HG03520 (cell line): ENCODE measurements around the gene PPM1F.
"Not testable (repeated sequence)": the region's sequence is repeated elsewhere in the genome, so short reads cannot be mapped to it uniquely, and the experiment has no call there.

Source experiments
- ATAC-seq: cut with Tn5 transposase; IDR thresholded peaks from one replicate; pipeline ENCODE4 v1.9.1; 2021; ENCODE audit warnings: mild to moderate bottlenecking, moderate library complexity; ENCODE audit not compliant: unreplicated experiment

The PPM1F gene

DNA sequence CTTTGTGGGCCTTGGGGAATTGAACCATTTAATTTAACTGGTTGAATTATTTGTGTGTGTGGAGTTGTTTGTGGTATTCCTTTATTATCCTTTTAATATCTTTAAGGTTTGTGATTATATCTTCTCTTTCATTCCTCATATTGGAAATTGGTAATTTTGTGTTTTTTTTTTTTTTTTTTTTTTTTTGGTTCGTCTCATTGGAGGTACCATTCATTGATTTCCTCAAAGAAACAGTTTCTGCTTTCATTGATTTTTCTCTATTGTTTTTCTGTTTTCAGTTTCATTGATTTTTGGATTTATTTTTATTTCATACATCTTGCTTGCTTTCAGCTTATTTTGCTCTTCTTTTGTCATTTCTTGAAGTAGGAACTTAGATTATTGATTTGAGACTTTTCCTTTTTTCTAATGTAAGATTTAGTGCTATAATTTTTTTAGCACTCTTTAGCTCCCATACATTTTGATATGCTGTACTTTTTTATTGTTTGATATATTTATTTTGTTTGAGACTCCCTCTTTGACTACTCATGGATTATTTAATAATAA lies 54.2 kb downstream of the PPM1F start:
- ATAC-seq: no peak

DNA sequence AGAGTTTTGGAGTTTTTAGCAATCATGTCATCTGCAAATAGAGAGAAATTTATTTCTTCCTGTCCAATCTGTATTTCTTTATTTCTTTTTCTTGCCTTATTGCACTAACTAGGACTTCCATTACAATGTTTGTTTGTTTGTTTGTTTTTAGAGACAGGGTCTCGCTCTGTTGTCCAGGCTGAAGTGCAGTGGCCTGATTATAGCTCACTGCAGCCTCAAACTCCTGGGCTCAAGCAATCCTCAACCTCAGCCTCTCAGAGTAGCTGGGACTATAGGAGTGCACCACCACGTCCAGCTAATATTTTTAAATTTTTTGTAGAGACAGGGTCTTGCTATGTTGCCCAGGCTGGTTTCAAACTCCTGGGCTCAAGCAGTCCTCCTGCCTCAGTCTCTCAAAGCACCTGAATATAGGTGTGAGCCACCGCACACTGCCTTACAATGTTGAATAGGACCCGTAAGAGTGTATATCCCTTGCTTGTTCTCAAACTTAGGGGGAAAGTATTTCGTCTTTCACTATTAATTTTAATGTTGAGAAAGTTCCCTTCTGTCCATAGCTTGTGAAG lies 55.6 kb downstream of the PPM1F start:
- no peak for ATAC-seq

DNA sequence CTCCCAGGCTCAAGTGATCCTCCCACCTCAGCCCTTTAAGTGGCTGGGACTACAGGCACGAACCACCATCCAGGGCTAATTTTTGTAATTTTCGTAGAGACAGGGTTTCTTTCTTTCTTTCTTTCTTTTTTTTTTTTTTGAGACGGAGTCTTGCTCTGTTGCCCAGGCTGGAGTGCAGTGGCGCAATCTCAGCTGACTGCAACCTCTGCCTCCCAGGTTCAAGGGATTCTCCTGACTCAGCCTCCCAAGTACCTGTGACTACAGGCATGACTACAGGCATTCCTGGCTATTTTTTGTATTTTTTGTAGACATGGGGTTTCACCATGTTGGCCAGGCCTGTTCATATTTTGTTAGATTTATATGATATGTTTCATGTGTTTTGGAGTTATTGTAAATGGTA lies 56.4 kb downstream of the PPM1F start:
- ATAC-seq: not testable (repeated sequence)

DNA sequence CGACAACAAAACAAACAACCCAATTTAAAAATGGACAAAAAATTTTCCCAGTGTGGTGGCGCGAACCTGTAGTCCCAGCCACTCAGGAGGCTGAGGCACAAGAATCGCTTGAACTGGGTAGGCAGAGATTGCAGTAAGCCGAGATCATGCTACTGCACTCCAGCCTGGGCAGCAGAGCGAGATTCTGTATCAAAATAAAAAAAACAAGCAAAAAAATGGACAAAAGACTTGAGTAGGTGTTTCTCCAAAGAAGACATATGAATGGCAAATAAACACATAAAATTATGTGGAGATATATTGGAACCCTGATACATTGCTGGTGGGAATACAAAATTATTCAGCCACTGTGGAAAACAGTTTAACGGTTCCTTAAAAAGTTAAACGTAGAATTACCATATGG lies 57.8 kb downstream of the PPM1F start:
- no peak for ATAC-seq

- ATAC-seq: no peak
Measured at GRCh38 chr22:21889251-21889990, 63.2 kb downstream of the PPM1F start.

- no peak for ATAC-seq
Measured at GRCh38 chr22:21887841-21888240, 64.8 kb downstream of the PPM1F start.

- ATAC-seq: not testable (repeated sequence)
Measured at GRCh38 chr22:21883930-21884329, 68.7 kb downstream of the PPM1F start.

DNA sequence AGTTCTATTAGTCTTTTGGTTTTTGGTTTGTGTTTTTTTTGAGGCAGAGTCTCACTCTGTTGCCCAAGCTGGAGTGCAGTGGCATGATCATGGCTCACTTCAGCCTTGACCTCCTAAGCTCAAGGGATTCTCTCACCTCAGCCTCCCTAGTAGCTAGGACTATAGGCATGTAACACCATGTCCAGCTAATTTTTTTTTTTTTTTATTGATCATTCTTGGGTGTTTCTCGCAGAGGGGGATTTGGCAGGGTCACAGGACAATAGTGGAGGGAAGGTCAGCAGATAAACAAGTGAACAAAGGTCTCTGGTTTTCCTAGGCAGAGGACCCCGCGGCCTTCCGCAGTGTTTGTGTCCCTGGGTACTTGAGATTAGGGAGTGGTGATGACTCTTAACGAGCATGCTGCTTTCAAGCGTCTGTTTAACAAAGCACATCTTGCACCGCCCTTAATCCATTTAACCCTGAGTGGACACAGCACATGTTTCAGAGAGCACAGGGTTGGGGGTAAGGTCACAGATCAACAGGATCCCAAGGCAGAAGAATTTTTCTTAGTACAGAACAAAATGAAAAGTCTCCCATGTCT lies 69.8 kb downstream of the PPM1F start:
- not testable (repeated sequence) for ATAC-seq

GRCh38 chr22:21881841-21882753 lies 70.6 kb downstream of the PPM1F start:
- no peak for ATAC-seq

DNA sequence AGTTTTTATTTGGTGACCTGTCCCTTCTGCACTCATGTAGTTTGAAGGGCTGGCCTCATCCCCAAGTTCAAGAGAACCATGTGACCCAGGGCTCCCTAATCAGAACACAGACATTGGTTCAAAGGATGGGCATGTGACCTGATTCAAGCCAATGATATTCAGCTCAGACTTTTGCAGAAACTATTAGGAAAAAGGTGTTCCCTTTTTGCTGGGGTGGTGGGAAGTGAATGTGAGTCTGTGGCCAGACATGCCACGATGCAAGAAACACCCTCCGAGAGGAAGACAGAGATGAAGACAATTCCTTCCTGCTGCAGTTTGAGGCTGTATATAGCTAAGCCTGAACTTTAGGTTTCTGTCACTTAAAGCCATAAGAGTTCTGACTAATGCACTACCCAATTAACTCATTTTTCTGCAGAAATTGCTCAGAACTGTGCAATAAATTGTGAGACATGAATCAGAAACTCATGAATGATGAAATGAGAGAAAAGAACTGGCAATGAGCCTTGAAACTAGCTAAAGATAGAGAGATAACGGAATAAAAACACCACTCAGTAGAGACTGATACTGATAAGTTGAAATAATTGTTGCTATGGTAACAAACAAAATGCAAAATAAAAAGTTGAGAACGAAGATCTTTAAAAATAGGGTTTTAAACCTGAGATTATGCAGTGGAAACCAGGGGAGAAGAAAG lies 76.0 kb downstream of the PPM1F start:
- ATAC-seq: no peak

- ATAC-seq: not testable (repeated sequence)
Measured at GRCh38 chr22:21874953-21875352, 77.7 kb downstream of the PPM1F start.

DNA sequence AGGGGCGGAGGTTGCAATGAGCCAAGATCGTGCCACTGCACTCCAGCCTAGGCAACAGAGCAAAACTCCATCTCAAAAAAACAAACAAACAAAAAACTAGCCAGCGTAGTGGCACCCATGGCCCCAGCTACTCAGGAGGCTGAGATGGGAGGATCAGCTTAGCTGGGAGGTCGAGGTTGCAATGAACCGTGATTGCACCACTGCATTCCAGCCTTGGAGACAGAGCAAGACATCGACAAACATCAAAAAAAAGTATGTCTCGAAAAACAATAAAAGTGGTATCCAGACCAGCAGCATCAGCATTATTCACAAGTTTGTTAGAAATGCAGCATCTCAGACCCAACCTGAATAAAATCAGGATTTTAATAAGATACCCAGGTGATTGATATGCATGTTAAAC lies 79.0 kb downstream of the PPM1F start:
- no peak for ATAC-seq

GRCh38 chr22:21872741-21873140 lies 79.9 kb downstream of the PPM1F start:
- ATAC-seq: not testable (repeated sequence)
